Gastroesophageal sphincter (tissue), 4 donors: ENCODE measurements around the gene FRAT2. TPM values are rescaled to one million over a fixed set of nuclear protein-coding genes. Genes with fewer than 3 reads are reported as not detected.

Experiments used
- ATAC-seq: fragments of 150-250 bp; one replicate; pipeline ENCODE4 v1.9.1; 2016; ENCODE audit warnings: mild to moderate bottlenecking, moderate library complexity
- H3K27ac ChIP-seq, 4 donors: fragments of 200-600 bp; sonication (generic) in 3 of 4; 1 replicate in 3 of 4; 2 replicates in 1 of 4; pipeline ENCODE4 v1.5.1; 2016 to 2019
- H3K27me3 ChIP-seq: fragments of 200-600 bp; sonication (generic); one replicate; pipeline ENCODE4 v1.5.1; 2019
- H3K36me3 ChIP-seq, 2 donors: fragments of 200-600 bp; sonication (generic); one replicate each; pipeline ENCODE4 v1.5.1; 2019; ENCODE audit warnings: control low read depth in 1 of 2
- H3K4me1 ChIP-seq, 3 donors: fragments of 200-600 bp; sonication (generic); 1 replicate in 2 of 3; 2 replicates in 1 of 3; pipeline ENCODE4 v1.5.1; 2016 to 2019; ENCODE audit warnings: control low read depth in 2 of 3
- H3K4me3 ChIP-seq, 2 donors: fragments of 200-600 bp; sonication (generic); one replicate each; pipeline ENCODE4 v1.5.1; 2019; ENCODE audit warnings: mild to moderate bottlenecking in 1 of 2, moderate library complexity in 1 of 2
- H3K9me3 ChIP-seq, 3 donors: fragments of 200-600 bp; sonication (generic); one replicate each; pipeline ENCODE4 v1.5.1; 2017 to 2019; ENCODE audit warnings: control low read depth in 2 of 3
- CTCF ChIP-seq, 4 experiments: fragments of 200-600 bp in 2 of 4; fragments of 450-650 bp in 2 of 4; sonication (generic) in 1 of 4; IDR thresholded peaks; one replicate each; pipeline ENCODE4 v1.5.1; 2017 to 2019; ENCODE audit warnings: antibody characterized with exemption in 4 of 4, mild to moderate bottlenecking in 2 of 4, moderate library complexity in 2 of 4
- EP300 ChIP-seq: sonication (generic); formaldehyde crosslinking; IDR thresholded peaks from one replicate; pipeline ENCODE4 v1.6.1; 2017; ENCODE audit warnings: antibody characterized with exemption, mild to moderate bottlenecking
- POLR2A ChIP-seq, 2 donors: fragments of 450-650 bp; IDR thresholded peaks; one replicate each; pipeline ENCODE4 v1.6.1; 2017; ENCODE audit warnings: antibody characterized with exemption in 2 of 2, mild to moderate bottlenecking in 2 of 2, moderate library complexity in 1 of 2
- POLR2AphosphoS5 ChIP-seq: sonication (generic); formaldehyde crosslinking; IDR thresholded peaks from one replicate; pipeline ENCODE4 v1.6.1; 2017; ENCODE audit warnings: antibody characterized with exemption
- WGBS, 2 donors: methylation state at CpG; one replicate each; pipeline ENCODE4 v1.1.5; 2018; ENCODE audit warnings: low coverage in 1 of 2; 5-methylcytosine and 5-hydroxymethylcytosine counted together
- total RNA-seq, 4 donors: library from RNA; depleted of rRNA; stranded (reverse); fragments of >200 nt; gene quantifications; one replicate each; pipeline ENCODE4 v1.1.0, GENCODE V29; 2016

FRAT2 gene
- total RNA-seq, 4 donors from 2014 or later, result 10.8 to 20.9 (median 12.5) TPM

GRCh38 chr10:97362310-97363033 lies 27.9 kb upstream of the FRAT2 start:
- Histone ChIP-seq H3K27ac (no peak overlapping the region), H3K36me3 (peaks cover 0 to 98% of the 10 kb centered on the region in 2 donors), H3K9me3 (no peaks in the 10 kb centered on the region), H3K4me3 (no peak overlapping the region), H3K27me3 (no peaks in the 10 kb centered on the region), H3K4me1 (no peaks in the 10 kb centered on the region)
- no peak for TF ChIP-seq POLR2AphosphoS5
- TF ChIP-seq POLR2A (IDR thresholded peaks at IDR 0.05), result no peak
- TF ChIP-seq EP300, result no peak
- TF ChIP-seq CTCF (IDR thresholded peaks at IDR 0.05), result no peak
- no peak for ATAC-seq
- 75 to 85% methylated on average over 6 of the region's 11 CpGs for WGBS, 2 donors

GRCh38 chr10:97361537-97361901 lies 27.0 kb upstream of the FRAT2 start:
- ATAC-seq, result no peak
- WGBS, 2 donors, result 60 to 80% methylated on average over 1 of the region's 11 CpGs

GRCh38 chr10:97360705-97361536 lies 26.4 kb upstream of the FRAT2 start:
- Histone ChIP-seq H3K4me1 (peaks cover 0 to 9% (median 0%) of the 10 kb centered on the region in 3 donors), H3K4me3 (no peak overlapping the region), H3K9me3 (no peaks in the 10 kb centered on the region), H3K27me3 (no peaks in the 10 kb centered on the region), H3K27ac (no peak overlapping the region), H3K36me3 (peaks cover 0 to 98% of the 10 kb centered on the region in 2 donors)
- ATAC-seq, result no peak
- TF ChIP-seq POLR2A (IDR thresholded peaks at IDR 0.05) (no peak), CTCF (IDR thresholded peaks at IDR 0.05) (no peak), EP300 (no peak), POLR2AphosphoS5 (no peak)
- WGBS, 2 donors, result no CpG with 5 or more reads among the region's 11 CpGs

More at GRCh38 chr10:97361537-97361901, 27.0 kb upstream of the FRAT2 start:
- peaks cover 0 to 98% of the 10 kb centered on the region in 2 donors for H3K36me3 ChIP-seq
- peaks cover 0 to 3% (median 0%) of the 10 kb centered on the region in 3 donors for H3K4me1 ChIP-seq
- H3K27me3 ChIP-seq, result no peaks in the 10 kb centered on the region
- no peak overlapping the region for H3K27ac ChIP-seq
- no peaks in the 10 kb centered on the region for H3K9me3 ChIP-seq
- TF ChIP-seq POLR2A (IDR thresholded peaks at IDR 0.05) (no peak), POLR2AphosphoS5 (no peak), CTCF (IDR thresholded peaks at IDR 0.05) (no peak), EP300 (no peak)
- no peak overlapping the region for H3K4me3 ChIP-seq

GRCh38 chr10:97358781-97359180 lies 24.3 kb upstream of the FRAT2 start:
- no peaks in the 10 kb centered on the region for H3K27me3 ChIP-seq
- WGBS, 2 donors, result no CpG with 5 or more reads among the region's 3 CpGs
- H3K4me3 ChIP-seq, result no peak overlapping the region
- no peak overlapping the region for H3K27ac ChIP-seq
- peaks cover 0 to 79% of the 10 kb centered on the region in 2 donors for H3K36me3 ChIP-seq
- ATAC-seq, result no peak
- no peaks in the 10 kb centered on the region for H3K9me3 ChIP-seq
- peaks cover 0 to 13% (median 0%) of the 10 kb centered on the region in 3 donors for H3K4me1 ChIP-seq
- TF ChIP-seq EP300 (no peak), POLR2AphosphoS5 (no peak)

- no peak for ATAC-seq
- Histone ChIP-seq H3K27ac (no peak overlapping the region), H3K36me3 (peaks cover 0 to 75% of the 10 kb centered on the region in 2 donors), H3K4me3 (no peak overlapping the region), H3K27me3 (no peaks in the 10 kb centered on the region), H3K4me1 (peaks cover 0 to 13% (median 0%) of the 10 kb centered on the region in 3 donors), H3K9me3 (no peaks in the 10 kb centered on the region)
- no peak for TF ChIP-seq POLR2AphosphoS5
- TF ChIP-seq CTCF (IDR thresholded peaks at IDR 0.05), result no peak
- TF ChIP-seq EP300, result no peak
- no peak for TF ChIP-seq POLR2A (IDR thresholded peaks at IDR 0.05)
- 82 to 95% methylated on average over 2 to 4 of the region's 4 CpGs for WGBS, 2 donors
Measured at GRCh38 chr10:97358349-97358748, 23.8 kb upstream of the FRAT2 start.
